Kidney (tissue), 14 donors: ENCODE data around the gene GPR18. TPM values are rescaled to one million over a fixed set of nuclear protein-coding genes. Genes with fewer than 3 reads are reported as not detected.
A peak's percentile ranks its signal among the peaks of the same experiment; 100 is the strongest.

Experiments used
- DNase-seq, 5 donors: peaks; one replicate each; pipeline ENCODE4 v3.0.0-alpha.2; 2013 to 2020
- FAIRE-seq: peaks from 2 replicates; lab custom pipeline; 2012; peaks lifted over from hg19 to GRCh38; lab: Jason Lieb, UNC
- H3K27ac ChIP-seq, 2 donors: one replicate each; pipeline ENCODE4 v1.7.0; 2013; ENCODE audit warnings: low read depth in 2 of 2, low read length in 2 of 2, inconsistent platforms in 1 of 2
- H3K27me3 ChIP-seq: one replicate; pipeline ENCODE4 v1.7.1; 2013; ENCODE audit warnings: low read length, inconsistent platforms; ENCODE audit not compliant: control insufficient read depth, insufficient read depth
- H3K36me3 ChIP-seq, 3 donors: one replicate each; pipeline versions ENCODE4 v1.7.0 to v1.7.1; 2013; ENCODE audit warnings: low read length in 3 of 3, control low read depth in 1 of 3, inconsistent platforms in 1 of 3; ENCODE audit not compliant: insufficient read depth in 3 of 3, control insufficient read depth in 2 of 3
- H3K4me1 ChIP-seq, 3 donors: one replicate each; pipeline versions ENCODE4 v1.7.0 to v1.7.1; 2013; ENCODE audit warnings: low read length in 3 of 3, inconsistent platforms in 1 of 3, low read depth in 1 of 3; ENCODE audit not compliant: control insufficient read depth in 2 of 3, insufficient read depth in 2 of 3
- H3K4me3 ChIP-seq, 3 donors: one replicate each; pipeline versions ENCODE4 v1.7.0 to v1.8.1; 2013; ENCODE audit warnings: low read length in 3 of 3, control low read depth in 1 of 3, inconsistent platforms in 1 of 3
- H3K9ac ChIP-seq, 3 donors: one replicate each; pipeline versions ENCODE4 v1.7.0 to v1.7.1; 2013; ENCODE audit warnings: low read length in 3 of 3, control low read depth in 1 of 3, inconsistent platforms in 1 of 3
- H3K9me3 ChIP-seq, 3 donors: one replicate each; pipeline versions ENCODE4 v1.7.0 to v1.7.1; 2013; ENCODE audit warnings: low read length in 3 of 3, control low read depth in 1 of 3, inconsistent platforms in 1 of 3; ENCODE audit not compliant: control insufficient read depth in 2 of 3, insufficient read depth in 1 of 3
- CTCF ChIP-seq: IDR thresholded peaks from 3 replicates; pipeline ENCODE4 v1.5.1; 2012; ENCODE audit warnings: mild to moderate bottlenecking, moderate library complexity, borderline replicate concordance; ENCODE audit not compliant: insufficient read depth; ENCODE audit errors: extremely low read depth
- intact Hi-C: fragments of 100-400 bp; cut with DNase I; formaldehyde crosslinking; loops from one replicate; pipeline ENCODE4 v1.11.1; 2022
- polyA plus RNA-seq: library from polyadenylated mRNA; stranded (reverse); fragments of 350-450 nt; fragmentation: Illumina TruSeq; extraction: RNeasy Lipid Tissue Mini Kit (QIAGEN cat#74804); gene quantifications from one replicate; pipeline ENCODE4 v1.2.3, GENCODE V29; 2014; ENCODE audit warnings: low read depth, low replicate concordance; ENCODE audit not compliant: insufficient read depth
- total RNA-seq: library from RNA; stranded (reverse); fragmentation: NEBNext Ultra II Directional; extraction: Animal tissue kit (Norgen Biotek cat#: 25700); gene quantifications from one replicate; pipeline ENCODE4 v1.2.1, GENCODE V29; 2021
- donor health status: control.
- donor health status: control.
- donor health status: control.
- donor health status: control.
- donor health status: control.
- donor health status: DM: yes; HTN: yes; CAD: no.
- donor health status: Normal renal cell carcinoma (clear cell type).

GPR18 gene
- total and polyA plus RNA-seq, 2 donors from 2014 or later, result 0.88 TPM; not detected in 1

DNA sequence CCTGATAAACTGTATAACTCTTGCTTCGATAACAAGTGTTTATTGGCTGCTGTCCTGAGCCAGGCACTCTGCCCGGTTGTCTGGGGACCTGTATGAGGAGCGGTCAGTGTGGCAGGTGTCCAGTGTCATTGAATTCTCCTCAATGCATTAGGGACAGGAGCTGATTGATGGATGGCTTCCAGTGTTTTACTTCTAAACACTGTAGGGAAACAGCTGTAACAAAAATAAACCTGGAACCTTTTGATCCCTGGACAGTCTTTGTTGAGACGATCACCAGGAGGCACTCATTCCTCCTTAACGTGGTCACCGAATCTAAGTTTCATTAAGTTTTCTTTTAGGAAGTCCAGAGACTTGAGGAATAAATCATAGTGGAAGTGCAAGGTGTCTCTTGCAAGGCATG lies 39.6 kb downstream of the GPR18 start:
- DNase-seq, result peak in 3 of 5 donors; percentile 45 to 65 (median 57)
- H3K27me3 ChIP-seq, result no peaks in the 10 kb centered on the region
- H3K36me3 ChIP-seq, result no peaks in the 10 kb centered on the region
- H3K9ac ChIP-seq, result no peak overlapping the region
- no peak overlapping the region for H3K4me3 ChIP-seq
- intact Hi-C loops, result no loop called here
- no peak overlapping the region for H3K27ac ChIP-seq
- TF ChIP-seq CTCF, result no peak
- H3K4me1 ChIP-seq, result peaks cover 0 to 8% (median 0%) of the 10 kb centered on the region in 3 donors
- FAIRE-seq, result no peak
- H3K9me3 ChIP-seq, result peaks cover 0 to 3% (median 0%) of the 10 kb centered on the region in 3 donors

- intact Hi-C loops, result no loop called here
- DNase-seq (no peak), FAIRE-seq (no peak)
- TF ChIP-seq CTCF, result no peak
- no peak overlapping the region for H3K4me3 ChIP-seq
- H3K27me3 ChIP-seq, result no peaks in the 10 kb centered on the region
- H3K9ac ChIP-seq, result no peak overlapping the region
- H3K9me3 ChIP-seq, result peaks cover 0 to 3% (median 0%) of the 10 kb centered on the region in 3 donors
- H3K27ac ChIP-seq, result no peak overlapping the region
- no peaks in the 10 kb centered on the region for H3K36me3 ChIP-seq
- H3K4me1 ChIP-seq, result peaks cover 0 to 8% (median 0%) of the 10 kb centered on the region in 3 donors
Measured at GRCh38 chr13:99218126-99218525, 40.1 kb downstream of the GPR18 start.

DNA sequence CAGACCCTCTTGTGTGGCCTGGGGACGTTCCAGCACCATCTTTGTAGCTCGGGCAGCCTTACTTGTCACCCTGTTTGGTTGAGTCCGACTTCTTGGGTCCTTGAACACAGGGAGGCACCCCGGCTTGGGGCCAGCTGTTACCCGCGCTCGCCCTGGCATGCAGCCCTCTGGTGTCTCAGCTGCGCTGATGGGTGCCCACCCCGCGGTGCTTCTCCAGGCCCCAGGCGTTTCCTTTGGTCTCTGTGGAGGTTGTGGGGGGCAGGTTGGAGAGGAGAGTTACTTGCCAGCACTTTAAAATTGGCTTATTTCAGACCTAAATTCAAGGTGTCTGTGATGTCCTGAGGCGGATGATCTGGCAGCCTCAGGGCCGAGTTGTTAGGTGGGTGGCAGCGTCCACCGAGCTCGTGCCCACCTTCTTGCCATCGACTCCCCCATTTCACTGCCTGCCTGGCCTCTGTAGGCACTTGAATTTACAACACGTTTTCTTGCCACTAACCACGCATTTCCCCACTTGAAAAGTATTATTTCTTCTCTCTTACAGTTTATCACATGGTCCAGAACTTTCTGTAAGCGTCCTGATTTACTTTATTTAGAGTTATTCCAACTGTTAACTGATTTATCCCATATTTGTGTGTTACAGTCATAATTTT lies 40.6 kb downstream of the GPR18 start:
- no peak for DNase-seq
- no peak overlapping the region for H3K27ac ChIP-seq
- no peak overlapping the region for H3K4me3 ChIP-seq
- intact Hi-C loops, result no loop called here
- H3K27me3 ChIP-seq, result no peaks in the 10 kb centered on the region
- H3K4me1 ChIP-seq, result peaks cover 0 to 8% (median 0%) of the 10 kb centered on the region in 3 donors
- no peaks in the 10 kb centered on the region for H3K9me3 ChIP-seq
- TF ChIP-seq CTCF, result no peak
- H3K9ac ChIP-seq, result no peak overlapping the region
- H3K36me3 ChIP-seq, result no peaks in the 10 kb centered on the region
- no peak for FAIRE-seq
